HG03103 (cell line): Measurements from ENCODE around the gene PPFIA4.

ENCODE experiments used
- ATAC-seq: cut with Tn5 transposase; IDR thresholded peaks from one replicate; pipeline ENCODE4 v1.9.1; 2021; ENCODE audit warnings: low read depth; ENCODE audit not compliant: unreplicated experiment

The PPFIA4 gene

GRCh38 chr1:203056012-203056411, 29.7 kb downstream of the PPFIA4 start:
- no peak for ATAC-seq

- ATAC-seq: no peak
Observed at GRCh38 chr1:203056516-203056915, 30.2 kb downstream of the PPFIA4 start.

- ATAC-seq: no peak
Observed at GRCh38 chr1:203057911-203058675, 31.8 kb downstream of the PPFIA4 start.

- no peak for ATAC-seq
Observed at GRCh38 chr1:203058676-203058935, 32.3 kb downstream of the PPFIA4 start.

- no peak for ATAC-seq
Observed at GRCh38 chr1:203059485-203059884, 33.2 kb downstream of the PPFIA4 start.

GRCh38 chr1:203060115-203060514, 33.8 kb downstream of the PPFIA4 start:
- no peak for ATAC-seq

- ATAC-seq: no peak
Observed at GRCh38 chr1:203063287-203063686, 37.0 kb downstream of the PPFIA4 start.

GRCh38 chr1:203065191-203065590, 38.9 kb downstream of the PPFIA4 start:
- no peak for ATAC-seq

- no peak for ATAC-seq
Observed at GRCh38 chr1:203065986-203066385, 39.7 kb downstream of the PPFIA4 start.

- ATAC-seq: no peak
Observed at GRCh38 chr1:203066965-203067364, 40.7 kb downstream of the PPFIA4 start.

GRCh38 chr1:203069030-203069747, 42.9 kb downstream of the PPFIA4 start:
- no peak for ATAC-seq

GRCh38 chr1:203072002-203072602, 45.8 kb downstream of the PPFIA4 start:
- ATAC-seq: no peak

GRCh38 chr1:203072911-203073310, 46.6 kb downstream of the PPFIA4 start:
- ATAC-seq: no peak

- no peak for ATAC-seq
Observed at GRCh38 chr1:203073469-203073868, 47.2 kb downstream of the PPFIA4 start.

GRCh38 chr1:203074610-203075009, 48.3 kb downstream of the PPFIA4 start:
- ATAC-seq: no peak

- no peak for ATAC-seq
Observed at GRCh38 chr1:203075236-203076030, 49.1 kb downstream of the PPFIA4 start.

GRCh38 chr1:203076031-203076511, 49.8 kb downstream of the PPFIA4 start:
- ATAC-seq: no peak

GRCh38 chr1:203077367-203077766, 51.1 kb downstream of the PPFIA4 start:
- ATAC-seq: no peak

- ATAC-seq: no peak
Observed at GRCh38 chr1:203077956-203078355, 51.7 kb downstream of the PPFIA4 start.

GRCh38 chr1:203078478-203078877, 52.2 kb downstream of the PPFIA4 start:
- ATAC-seq: no peak

- ATAC-seq: no peak
Observed at GRCh38 chr1:203080456-203080855, 54.2 kb downstream of the PPFIA4 start.
